ENCODE measurements around the gene NEU3.

DNA sequence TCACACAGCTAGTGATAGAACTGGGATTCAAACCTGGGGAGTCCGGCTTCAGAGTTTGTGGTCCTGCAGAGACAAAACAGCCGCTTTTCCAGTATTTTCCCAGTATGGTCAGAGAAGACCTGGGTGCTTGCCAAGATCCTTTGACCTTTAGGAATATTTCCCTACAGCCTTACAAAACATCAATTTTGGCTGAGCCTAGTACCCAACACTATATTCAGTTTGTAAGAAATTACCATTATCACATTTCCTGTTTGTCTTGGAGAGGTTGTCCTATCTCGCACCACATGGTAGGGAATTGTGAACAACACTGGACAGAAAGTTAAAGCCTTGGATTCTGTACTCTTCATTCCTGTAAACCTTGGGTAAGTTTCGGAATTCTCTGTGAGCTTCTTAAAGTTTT lies 10.7 kb upstream of the NEU3 start:
- no peak for TF ChIP-seq POLR2AphosphoS5 (IDR thresholded peaks at IDR 0.05)
- TF ChIP-seq, protein P1, sequence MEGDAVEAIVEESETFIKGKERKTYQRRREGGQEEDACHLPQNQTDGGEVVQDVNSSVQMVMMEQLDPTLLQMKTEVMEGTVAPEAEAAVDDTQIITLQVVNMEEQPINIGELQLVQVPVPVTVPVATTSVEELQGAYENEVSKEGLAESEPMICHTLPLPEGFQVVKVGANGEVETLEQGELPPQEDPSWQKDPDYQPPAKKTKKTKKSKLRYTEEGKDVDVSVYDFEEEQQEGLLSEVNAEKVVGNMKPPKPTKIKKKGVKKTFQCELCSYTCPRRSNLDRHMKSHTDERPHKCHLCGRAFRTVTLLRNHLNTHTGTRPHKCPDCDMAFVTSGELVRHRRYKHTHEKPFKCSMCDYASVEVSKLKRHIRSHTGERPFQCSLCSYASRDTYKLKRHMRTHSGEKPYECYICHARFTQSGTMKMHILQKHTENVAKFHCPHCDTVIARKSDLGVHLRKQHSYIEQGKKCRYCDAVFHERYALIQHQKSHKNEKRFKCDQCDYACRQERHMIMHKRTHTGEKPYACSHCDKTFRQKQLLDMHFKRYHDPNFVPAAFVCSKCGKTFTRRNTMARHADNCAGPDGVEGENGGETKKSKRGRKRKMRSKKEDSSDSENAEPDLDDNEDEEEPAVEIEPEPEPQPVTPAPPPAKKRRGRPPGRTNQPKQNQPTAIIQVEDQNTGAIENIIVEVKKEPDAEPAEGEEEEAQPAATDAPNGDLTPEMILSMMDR (IDR thresholded peaks at IDR 0.05), result no peak

All from transverse colon (tissue), 4 donors.